ENCODE data around the gene TIMM17A.

- TF ChIP-seq CTCF (IDR thresholded peaks at IDR 0.05; ENCODE audit: insufficient read depth, low read length), result no peak
- no peak for TF ChIP-seq SPI1 (IDR thresholded peaks at IDR 0.05; ENCODE audit: borderline replicate concordance, low read depth)
- TF ChIP-seq POLR2AphosphoS5 (IDR thresholded peaks at IDR 0.05; ENCODE audit: low read depth), result no peak
These were observed 29.2 kb upstream of the TIMM17A start for GRCh38 chr1:201925981-201926645.

Measured in HL-60 (cell line).